OCI-LY7 (cell line): ENCODE results near the gene CCDC73.

Experiments used
- EZH2phosphoT487 ChIP-seq: fragments of 200-600 bp; sonication (generic); IDR thresholded peaks from 2 replicates; pipeline ENCODE4 v1.6.1; 2018; ENCODE audit warnings: low read depth, borderline replicate concordance, mild to moderate bottlenecking, mixed run types, antibody characterized with exemption, low read length, moderate library complexity, mixed read lengths
- TF ChIP-seq, protein P1 (sequence below): fragments of 200-600 bp; sonication (generic); conservative IDR thresholded peaks from 2 replicates; pipeline ENCODE4 v1.5.1; 2014; ENCODE audit warnings: mild to moderate bottlenecking, antibody characterized with exemption, low read length, moderate library complexity, mixed read lengths

DNA sequence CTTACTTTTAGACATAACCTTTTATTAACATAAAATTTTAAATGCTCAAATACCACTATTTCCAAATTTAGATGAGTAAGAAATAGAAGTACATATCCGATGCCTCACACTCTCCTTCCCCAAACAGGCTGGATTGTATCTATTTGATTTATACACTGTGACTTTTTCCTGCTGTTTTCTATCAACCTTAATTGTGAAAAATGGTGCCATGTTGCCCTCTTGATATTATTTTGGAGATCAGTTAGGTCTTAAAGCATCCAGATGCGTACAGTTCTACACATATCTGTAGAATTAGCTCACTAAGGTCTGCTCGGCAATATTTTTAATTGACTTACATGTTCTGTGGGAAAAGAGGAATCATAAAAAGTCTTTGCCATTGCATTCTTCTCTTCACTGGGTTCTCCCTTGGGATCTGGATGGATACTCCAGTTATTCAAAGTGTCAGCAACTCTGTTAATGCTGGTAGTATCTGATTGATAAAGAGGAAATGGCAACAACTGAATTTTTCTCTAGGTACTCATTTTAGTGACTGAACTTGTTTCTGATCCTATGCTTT, 183.6 kb downstream of the CCDC73 start:
- TF ChIP-seq, protein P1, sequence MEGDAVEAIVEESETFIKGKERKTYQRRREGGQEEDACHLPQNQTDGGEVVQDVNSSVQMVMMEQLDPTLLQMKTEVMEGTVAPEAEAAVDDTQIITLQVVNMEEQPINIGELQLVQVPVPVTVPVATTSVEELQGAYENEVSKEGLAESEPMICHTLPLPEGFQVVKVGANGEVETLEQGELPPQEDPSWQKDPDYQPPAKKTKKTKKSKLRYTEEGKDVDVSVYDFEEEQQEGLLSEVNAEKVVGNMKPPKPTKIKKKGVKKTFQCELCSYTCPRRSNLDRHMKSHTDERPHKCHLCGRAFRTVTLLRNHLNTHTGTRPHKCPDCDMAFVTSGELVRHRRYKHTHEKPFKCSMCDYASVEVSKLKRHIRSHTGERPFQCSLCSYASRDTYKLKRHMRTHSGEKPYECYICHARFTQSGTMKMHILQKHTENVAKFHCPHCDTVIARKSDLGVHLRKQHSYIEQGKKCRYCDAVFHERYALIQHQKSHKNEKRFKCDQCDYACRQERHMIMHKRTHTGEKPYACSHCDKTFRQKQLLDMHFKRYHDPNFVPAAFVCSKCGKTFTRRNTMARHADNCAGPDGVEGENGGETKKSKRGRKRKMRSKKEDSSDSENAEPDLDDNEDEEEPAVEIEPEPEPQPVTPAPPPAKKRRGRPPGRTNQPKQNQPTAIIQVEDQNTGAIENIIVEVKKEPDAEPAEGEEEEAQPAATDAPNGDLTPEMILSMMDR = no peak
- no peak for TF ChIP-seq EZH2phosphoT487
